ENCODE measurements around the gene IL36B.

DNA sequence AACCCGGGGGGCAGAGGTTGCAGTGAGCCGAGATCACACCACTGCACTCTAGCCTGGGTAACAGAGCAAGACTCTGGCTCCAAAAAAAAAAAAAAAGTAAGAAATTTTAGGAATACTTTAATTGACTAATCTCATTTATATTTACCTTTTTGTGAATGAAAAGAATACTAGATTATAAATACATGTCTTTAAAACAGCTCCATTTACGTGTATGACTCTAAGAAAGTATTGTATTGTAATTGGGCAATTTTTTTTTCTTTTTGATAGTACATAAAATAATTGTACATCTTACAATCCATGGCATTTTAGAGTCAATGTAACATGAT, 39.4 kb downstream of the IL36B start:
- TF ChIP-seq, protein P1, sequence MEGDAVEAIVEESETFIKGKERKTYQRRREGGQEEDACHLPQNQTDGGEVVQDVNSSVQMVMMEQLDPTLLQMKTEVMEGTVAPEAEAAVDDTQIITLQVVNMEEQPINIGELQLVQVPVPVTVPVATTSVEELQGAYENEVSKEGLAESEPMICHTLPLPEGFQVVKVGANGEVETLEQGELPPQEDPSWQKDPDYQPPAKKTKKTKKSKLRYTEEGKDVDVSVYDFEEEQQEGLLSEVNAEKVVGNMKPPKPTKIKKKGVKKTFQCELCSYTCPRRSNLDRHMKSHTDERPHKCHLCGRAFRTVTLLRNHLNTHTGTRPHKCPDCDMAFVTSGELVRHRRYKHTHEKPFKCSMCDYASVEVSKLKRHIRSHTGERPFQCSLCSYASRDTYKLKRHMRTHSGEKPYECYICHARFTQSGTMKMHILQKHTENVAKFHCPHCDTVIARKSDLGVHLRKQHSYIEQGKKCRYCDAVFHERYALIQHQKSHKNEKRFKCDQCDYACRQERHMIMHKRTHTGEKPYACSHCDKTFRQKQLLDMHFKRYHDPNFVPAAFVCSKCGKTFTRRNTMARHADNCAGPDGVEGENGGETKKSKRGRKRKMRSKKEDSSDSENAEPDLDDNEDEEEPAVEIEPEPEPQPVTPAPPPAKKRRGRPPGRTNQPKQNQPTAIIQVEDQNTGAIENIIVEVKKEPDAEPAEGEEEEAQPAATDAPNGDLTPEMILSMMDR (conservative IDR thresholded peaks at IDR 0.05), result no peak
- TF ChIP-seq EZH2 (IDR thresholded peaks at IDR 0.05; ENCODE audit: low read depth), result no peak
